Measurements from ENCODE around the gene GOPC.

- TF ChIP-seq CTCF (IDR thresholded peaks at IDR 0.05) (no peak), POLR2A (IDR thresholded peaks at IDR 0.05) (no peak)
Observed at GRCh38 chr6:117629119-117629660, 26.9 kb upstream of the GOPC start.
